Thyroid gland (tissue), 4 donors: Measurements from ENCODE around the gene PMF1.

Experiments
- CTCF ChIP-seq, 6 experiments: fragments of 200-600 bp in 3 of 6; fragments of 450-650 bp in 3 of 6; sonication (generic) in 3 of 6; IDR thresholded peaks; one replicate each; pipeline ENCODE4 v1.5.1; 2016 to 2019; ENCODE audit warnings: antibody characterized with exemption in 6 of 6, mild to moderate bottlenecking in 2 of 6, inconsistent platforms in 1 of 6, moderate library complexity in 1 of 6
- POLR2A ChIP-seq, 2 donors: fragments of 450-650 bp; IDR thresholded peaks; one replicate each; pipeline ENCODE4 v1.6.1; 2017; ENCODE audit warnings: antibody characterized with exemption in 2 of 2, mild to moderate bottlenecking in 2 of 2, moderate library complexity in 1 of 2

DNA sequence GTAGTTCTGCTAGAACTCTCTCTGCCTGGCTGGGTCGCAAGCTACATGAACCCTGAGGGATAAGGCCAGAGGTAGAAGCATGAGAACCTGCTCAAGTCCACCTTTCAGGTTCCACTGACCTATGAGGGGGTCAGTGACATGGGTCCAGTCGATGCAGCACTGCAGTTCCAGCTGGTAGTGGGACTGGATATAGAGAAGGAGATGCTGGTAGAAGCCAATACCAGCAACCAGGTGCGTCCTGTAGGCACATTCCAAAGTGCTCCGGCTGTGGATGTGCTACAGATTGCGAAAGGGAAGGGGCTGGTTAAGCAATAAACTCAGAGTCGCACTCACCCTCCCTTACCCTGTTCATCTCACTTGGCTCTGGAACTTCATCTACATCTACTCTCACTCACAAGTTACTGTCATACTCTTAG, 64.2 kb downstream of the PMF1 start:
- no peak for TF ChIP-seq CTCF (IDR thresholded peaks at IDR 0.05)
- no peak for TF ChIP-seq POLR2A (IDR thresholded peaks at IDR 0.05)
